Measurements from ENCODE around the gene SYT9. TPM values are rescaled to one million over a fixed set of nuclear protein-coding genes. Genes with fewer than 3 reads are reported as not detected.
A peak's percentile ranks its signal among the peaks of the same experiment; 100 is the strongest.

Gene SYT9
- total and polyA plus RNA-seq, 10 of the 15 experiments (the other 5 are each of a cell fraction or from before 2014, with no cell fraction given), result 0.03 TPM; not detected in 9

DNA sequence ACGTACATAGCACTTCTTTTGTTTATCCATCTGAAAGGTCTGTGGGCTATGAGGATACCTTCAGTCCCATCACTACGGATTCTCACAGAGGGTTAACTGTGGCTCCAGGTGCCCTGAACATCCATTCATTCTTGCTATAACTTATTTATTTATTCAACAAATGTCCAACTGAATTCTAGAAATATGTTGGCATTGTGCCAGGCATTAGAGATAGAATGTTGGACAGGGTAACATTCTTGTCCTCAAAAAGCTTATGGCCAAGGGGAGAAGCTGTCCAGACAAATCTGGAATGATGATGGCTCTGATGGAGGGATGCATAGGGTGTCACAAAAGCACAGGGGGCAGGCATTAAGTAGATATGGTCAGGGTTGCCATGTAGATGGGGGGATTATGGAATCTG is 242.0 kb downstream of the SYT9 start:
- Histone ChIP-seq H4K20me1 (ENCODE audit: control insufficient read depth, insufficient read depth) (no peaks in the 10 kb centered on the region), H3K4me3 (no peak overlapping the region), H3K27ac (ENCODE audit: control insufficient read depth, insufficient read depth) (no peak overlapping the region), H3K9ac (ENCODE audit: control insufficient read depth, insufficient read depth, low read length) (no peak overlapping the region), H3K4me2 (ENCODE audit: control insufficient read depth, insufficient read depth) (no peak overlapping the region), H2AFZ (ENCODE audit: control insufficient read depth, low read depth, low read length) (no peak overlapping the region), H3K79me2 (ENCODE audit: control insufficient read depth, insufficient read depth, low read length) (no peaks in the 10 kb centered on the region), H3K36me3 (ENCODE audit: control insufficient read depth in 2 of 2, insufficient read depth in 2 of 2, low read length in 1 of 2) (no peaks in the 10 kb centered on the region), H3K9me3 (replicated peaks; ENCODE audit: control insufficient read depth, insufficient read depth, low read length) (no peaks in the 10 kb centered on the region), H3K27me3 (replicated peaks in 1 of 2; ENCODE audit: control insufficient read depth in 2 of 2, insufficient read depth in 2 of 2, low read length in 1 of 2) (no peaks in the 10 kb centered on the region), H3K4me1 (ENCODE audit: control insufficient read depth, insufficient read depth, low read length) (peaks cover 18% of the 10 kb centered on the region)
- ChIA-PET POLR2A (interaction anchor here (5.4 kb wide), 1 partner anchor 18 kb away, joined by 24 read pairs; no protein-coding TSS in a partner anchor), RAD21 (ENCODE audit: unreplicated experiment) (interaction anchor here (0.9 to 3.4 kb wide), 3 partner anchors 11 to 20 kb away, joined by 3 to 8 read pairs (median 3); no protein-coding TSS in a partner anchor), CTCF (interaction anchor here (1.0 to 7.4 kb wide), 5 partner anchors 17 to 78 kb away, joined by 3 to 65 read pairs (median 3); partner anchors contain the start of gene PPFIBP2), SMC1A (ENCODE audit: uncharacterized antibody, unreplicated experiment) (interaction anchor here (0.9 to 5.3 kb wide), 5 partner anchors 16 to 141 kb away, joined by 3 to 54 read pairs (median 4); partner anchors contain the start of gene PPFIBP2)
- TF ChIP-seq KLF5 (IDR thresholded peaks at IDR 0.05; ENCODE audit: partially characterized antibody) (no peak), EED (IDR thresholded peaks at IDR 0.05; ENCODE audit: low read depth) (no peak), SMAD1 (IDR thresholded peaks at IDR 0.05; ENCODE audit: low read depth, partially characterized antibody) (peak; percentile 59), CREM (IDR thresholded peaks at IDR 0.05; ENCODE audit: low read depth) (no peak)
- TF ChIP-seq, protein P1, sequence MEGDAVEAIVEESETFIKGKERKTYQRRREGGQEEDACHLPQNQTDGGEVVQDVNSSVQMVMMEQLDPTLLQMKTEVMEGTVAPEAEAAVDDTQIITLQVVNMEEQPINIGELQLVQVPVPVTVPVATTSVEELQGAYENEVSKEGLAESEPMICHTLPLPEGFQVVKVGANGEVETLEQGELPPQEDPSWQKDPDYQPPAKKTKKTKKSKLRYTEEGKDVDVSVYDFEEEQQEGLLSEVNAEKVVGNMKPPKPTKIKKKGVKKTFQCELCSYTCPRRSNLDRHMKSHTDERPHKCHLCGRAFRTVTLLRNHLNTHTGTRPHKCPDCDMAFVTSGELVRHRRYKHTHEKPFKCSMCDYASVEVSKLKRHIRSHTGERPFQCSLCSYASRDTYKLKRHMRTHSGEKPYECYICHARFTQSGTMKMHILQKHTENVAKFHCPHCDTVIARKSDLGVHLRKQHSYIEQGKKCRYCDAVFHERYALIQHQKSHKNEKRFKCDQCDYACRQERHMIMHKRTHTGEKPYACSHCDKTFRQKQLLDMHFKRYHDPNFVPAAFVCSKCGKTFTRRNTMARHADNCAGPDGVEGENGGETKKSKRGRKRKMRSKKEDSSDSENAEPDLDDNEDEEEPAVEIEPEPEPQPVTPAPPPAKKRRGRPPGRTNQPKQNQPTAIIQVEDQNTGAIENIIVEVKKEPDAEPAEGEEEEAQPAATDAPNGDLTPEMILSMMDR (IDR thresholded peaks at IDR 0.05 in 2 of 3, conservative IDR thresholded peaks at IDR 0.05 in 1 of 3; ENCODE audit: control insufficient read depth in 2 of 3, extremely low read depth in 1 of 3, insufficient read depth in 1 of 3, low read depth in 3 of 3, low read length in 3 of 3), result no peak
- WGBS (ENCODE audit: insufficient coverage, insufficient replicate concordance, low lambda C conversion rate, missing lambda C conversion rate), result 98% methylated on average over 2 of the region's 2 CpGs
- intact Hi-C loops (cut with micrococcal nuclease; ENCODE audit: unreplicated experiment), result no loop called here
- DNase-seq (ENCODE audit: low read depth, low spot score) (no peak), ATAC-seq (no peak), FAIRE-seq (no peak)
- in situ Hi-C loops (cut with MboI), result no loop called here
- no TSS peak for BruUV-seq (replicated peaks)

All from GM12878 (cell line).